ENCODE measurements around the gene SFTPA2. TPM values are rescaled to one million over a fixed set of nuclear protein-coding genes. Genes with fewer than 3 reads are reported as not detected.
"Not testable (repeated sequence)": the region's sequence is repeated elsewhere in the genome, so short reads cannot be mapped to it uniquely, and the experiment has no call there.

The SFTPA2 gene
- total and polyA plus RNA-seq, 10 of the 15 experiments (the other 5 are each of a cell fraction or from before 2014, with no cell fraction given): 0.03 to 4.2 TPM; not detected in 8

GRCh38 chr10:79579361-79579760 is 19.2 kb upstream of the SFTPA2 start:
- 52% methylated on average over 2 of the region's 2 CpGs for WGBS (ENCODE audit: insufficient coverage, insufficient replicate concordance, low lambda C conversion rate, missing lambda C conversion rate)
- ChIA-PET POLR2A (no interaction called here), RAD21 (ENCODE audit: unreplicated experiment) (no interaction called here), CTCF (no interaction called here), SMC1A (ENCODE audit: uncharacterized antibody, unreplicated experiment) (no interaction called here)
- DNase-seq (ENCODE audit: low read depth, low spot score) (no peak), FAIRE-seq (no peak), ATAC-seq (no peak)
- Histone ChIP-seq H3K79me2 (ENCODE audit: control insufficient read depth, insufficient read depth, low read length) (no peaks in the 10 kb centered on the region), H3K36me3 (ENCODE audit: control insufficient read depth in 2 of 2, insufficient read depth in 2 of 2, low read length in 1 of 2) (no peaks in the 10 kb centered on the region), H4K20me1 (ENCODE audit: control insufficient read depth, insufficient read depth) (no peaks in the 10 kb centered on the region), H3K9ac (ENCODE audit: control insufficient read depth, insufficient read depth, low read length) (no peak overlapping the region), H3K27ac (ENCODE audit: control insufficient read depth, insufficient read depth) (no peak overlapping the region), H3K9me3 (replicated peaks; ENCODE audit: control insufficient read depth, insufficient read depth, low read length) (no peaks in the 10 kb centered on the region), H3K4me2 (ENCODE audit: control insufficient read depth, insufficient read depth) (no peak overlapping the region), H3K4me3 (no peak overlapping the region), H2AFZ (ENCODE audit: control insufficient read depth, low read depth, low read length) (no peak overlapping the region), H3K4me1 (ENCODE audit: control insufficient read depth, insufficient read depth, low read length) (no peaks in the 10 kb centered on the region), H3K27me3 (replicated peaks in 1 of 2; ENCODE audit: control insufficient read depth in 2 of 2, insufficient read depth in 2 of 2, low read length in 1 of 2) (no peaks in the 10 kb centered on the region; a peak in 1 of 4 replicates)
- in situ Hi-C loops (cut with MboI): no loop called here
- no TSS peak for BruUV-seq (replicated peaks)
- TF ChIP-seq CBFB (IDR thresholded peaks at IDR 0.05; ENCODE audit: low read depth): no peak
- TF ChIP-seq RCOR1 (conservative IDR thresholded peaks at IDR 0.05; ENCODE audit: low read depth, low read length): no peak
- TF ChIP-seq GATAD2B (conservative IDR thresholded peaks at IDR 0.05; ENCODE audit: low read depth): no peak
- TF ChIP-seq SIX5 (IDR thresholded peaks at IDR 0.05; ENCODE audit: low read depth, low read length, severe bottlenecking): no peak
- TF ChIP-seq SUPT20H (IDR thresholded peaks at IDR 0.05; ENCODE audit: borderline replicate concordance, control insufficient read depth, low read depth, low read length): no peak
- TF ChIP-seq SREBF2 (IDR thresholded peaks at IDR 0.05; ENCODE audit: low read length): no peak
- TF ChIP-seq DPF2 (IDR thresholded peaks at IDR 0.05): no peak
- intact Hi-C loops (cut with micrococcal nuclease; ENCODE audit: unreplicated experiment): no loop called here

GRCh38 chr10:79570624-79571023 is 10.4 kb upstream of the SFTPA2 start:
- FAIRE-seq; H4K20me1 ChIP-seq (ENCODE audit: control insufficient read depth, insufficient read depth); H2AFZ ChIP-seq (ENCODE audit: control insufficient read depth, low read depth, low read length); H3K79me2 ChIP-seq (ENCODE audit: control insufficient read depth, insufficient read depth, low read length); H3K36me3 ChIP-seq (ENCODE audit: control insufficient read depth in 2 of 2, insufficient read depth in 2 of 2, low read length in 1 of 2); RAD21 ChIA-PET (ENCODE audit: unreplicated experiment); ATAC-seq; POLR2A ChIA-PET; H3K4me3 ChIP-seq; H3K4me1 ChIP-seq (ENCODE audit: control insufficient read depth, insufficient read depth, low read length); H3K9me3 ChIP-seq (replicated peaks; ENCODE audit: control insufficient read depth, insufficient read depth, low read length); H3K27ac ChIP-seq (ENCODE audit: control insufficient read depth, insufficient read depth); intact Hi-C loops (cut with micrococcal nuclease; ENCODE audit: unreplicated experiment); SMC1A ChIA-PET (ENCODE audit: uncharacterized antibody, unreplicated experiment); H3K4me2 ChIP-seq (ENCODE audit: control insufficient read depth, insufficient read depth); H3K9ac ChIP-seq (ENCODE audit: control insufficient read depth, insufficient read depth, low read length); BruUV-seq (replicated peaks); CTCF ChIA-PET; DNase-seq (ENCODE audit: low read depth, low spot score); in situ Hi-C loops (cut with MboI); H3K27me3 ChIP-seq (replicated peaks in 1 of 2; ENCODE audit: control insufficient read depth in 2 of 2, insufficient read depth in 2 of 2, low read length in 1 of 2): not testable (repeated sequence)
- 13% methylated on average over 6 of the region's 6 CpGs for WGBS (ENCODE audit: insufficient coverage, insufficient replicate concordance, low lambda C conversion rate, missing lambda C conversion rate)
